Caki2 (cell line): ENCODE results near the gene PLCL1. TPM values are rescaled to one million over a fixed set of nuclear protein-coding genes. Genes with fewer than 3 reads are reported as not detected.
"Not testable (repeated sequence)": the region's sequence is repeated elsewhere in the genome, so short reads cannot be mapped to it uniquely, and the experiment has no call there.

Experiments used
- DNase-seq: peaks from one replicate; pipeline ENCODE4 v3.0.0-alpha.2; 2015; ENCODE audit warnings: low read depth
- in situ Hi-C: cut with HindIII; loops from 2 replicates; pipeline ENCODE4 v1.10.0; 2016; ENCODE audit warnings: low sequenced_read_pairs, low pct_unique_long_range_greater_than_20kb, mixed read lengths
- total RNA-seq: library from RNA; depleted of rRNA; stranded (reverse); fragments of >200 nt; shearing (Covaris generic); gene quantifications from 2 replicates; pipeline ENCODE4 v1.2.3, GENCODE V29; 2014; ENCODE audit warnings: low replicate concordance

Gene PLCL1
- total RNA-seq, 1 experiment from 2014 or later = not detected

DNA sequence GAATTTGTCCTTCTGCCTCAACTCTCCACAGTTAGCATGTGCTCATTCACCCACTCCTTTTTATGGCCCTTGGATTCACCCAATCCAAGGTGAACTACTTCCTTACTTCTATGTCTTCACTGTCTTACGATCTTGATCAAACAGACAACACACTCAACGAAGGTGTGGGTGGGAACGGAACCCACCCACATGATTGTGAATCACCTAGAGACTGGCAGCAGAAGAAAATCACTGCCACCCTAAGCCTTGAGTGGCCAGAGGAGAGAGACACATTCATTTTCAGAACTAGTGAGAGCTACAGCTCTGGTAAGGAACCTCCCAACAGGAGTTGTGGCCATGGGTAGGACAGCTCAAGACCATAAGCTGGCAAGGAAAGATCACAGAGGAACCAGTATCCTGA, 194.3 kb downstream of the PLCL1 start:
- DNase-seq = no peak
- in situ Hi-C loops = no loop called here

DNA sequence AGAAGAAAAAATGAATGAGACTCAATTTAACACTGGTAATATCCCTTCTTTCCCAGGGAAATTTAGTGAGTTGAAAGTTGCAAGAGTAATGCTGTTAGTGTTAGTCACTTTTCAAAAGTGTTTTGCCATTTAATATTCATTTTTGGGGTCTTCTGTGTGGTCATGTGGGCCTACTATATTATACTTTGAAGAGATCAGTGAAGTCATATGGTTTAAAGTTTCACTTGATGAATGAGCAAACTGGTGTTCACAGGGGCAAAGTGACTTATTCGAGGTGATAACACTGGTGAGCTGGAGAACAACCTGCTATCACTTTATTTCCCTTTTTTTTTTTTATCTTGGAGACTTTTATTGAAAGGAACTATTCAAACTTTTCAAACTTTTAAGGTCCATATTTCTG, 196.0 kb downstream of the PLCL1 start:
- DNase-seq = no peak
- in situ Hi-C loops = no loop called here

- DNase-seq = no peak
- in situ Hi-C loops = no loop called here
Observed at GRCh38 chr2:198004173-198004572, 199.8 kb downstream of the PLCL1 start.

GRCh38 chr2:198004921-198005829, 200.8 kb downstream of the PLCL1 start:
- in situ Hi-C loops = no loop called here

DNA sequence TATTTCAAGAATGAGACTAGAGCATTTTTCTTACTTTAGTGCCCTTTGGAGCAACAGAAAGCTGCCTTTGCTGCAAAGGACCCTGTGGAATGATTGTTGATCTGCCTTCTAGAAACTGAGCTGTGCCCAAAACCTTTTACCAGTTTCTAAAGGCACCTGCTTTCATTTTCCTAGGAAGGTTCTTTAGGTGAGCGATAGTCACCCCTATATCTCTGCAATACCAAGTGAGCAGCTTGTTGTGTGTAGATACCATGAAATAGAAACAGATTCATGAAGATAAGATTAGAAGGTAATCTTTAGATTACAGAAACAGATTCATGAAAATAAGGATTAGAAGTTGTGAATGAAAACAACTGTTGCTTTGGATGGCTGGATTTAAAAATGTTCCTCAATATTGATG, 202.3 kb downstream of the PLCL1 start:
- DNase-seq = no peak
- in situ Hi-C loops = no loop called here

More at GRCh38 chr2:198004921-198005829, 200.8 kb downstream of the PLCL1 start:
- no peak for DNase-seq

DNA sequence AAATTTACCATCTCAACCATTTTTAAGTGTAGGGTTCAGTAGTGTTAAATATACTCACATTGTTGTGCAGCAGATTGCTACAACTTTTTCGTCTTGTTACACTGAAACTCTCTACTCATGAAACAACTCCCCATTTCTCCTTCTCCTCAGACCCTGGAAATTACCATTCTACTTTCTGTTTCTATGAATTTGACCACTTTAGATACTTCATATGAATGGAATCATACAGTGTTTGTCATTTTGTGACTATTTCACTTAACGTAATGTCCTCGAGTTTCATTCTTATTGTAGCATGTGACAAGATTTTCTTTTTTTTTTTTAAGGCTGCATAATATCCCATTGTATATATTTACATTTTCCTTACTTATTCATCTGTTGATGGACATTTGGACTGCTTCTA, 203.8 kb downstream of the PLCL1 start:
- in situ Hi-C loops = no loop called here
- DNase-seq = no peak

DNA sequence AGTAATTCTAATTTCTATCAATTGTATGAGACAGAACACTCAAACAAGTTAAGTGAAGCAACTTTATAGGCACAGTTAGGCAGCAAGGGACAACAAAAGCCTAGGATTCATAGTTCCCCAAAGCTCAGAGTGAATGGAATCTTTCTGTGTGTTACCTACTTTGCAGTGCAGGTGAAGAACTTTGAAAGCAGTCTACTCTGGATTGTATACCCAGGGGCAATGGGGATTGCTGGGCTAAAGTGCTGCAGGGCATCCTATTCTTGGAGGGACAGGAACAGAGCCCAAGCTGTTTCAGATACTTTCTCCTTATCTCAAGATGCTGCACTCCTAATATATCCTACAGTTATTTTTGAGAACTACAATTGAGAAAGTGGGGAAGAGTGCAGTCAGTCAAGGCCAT, 207.6 kb downstream of the PLCL1 start:
- no peak for DNase-seq
- in situ Hi-C loops = no loop called here

DNA sequence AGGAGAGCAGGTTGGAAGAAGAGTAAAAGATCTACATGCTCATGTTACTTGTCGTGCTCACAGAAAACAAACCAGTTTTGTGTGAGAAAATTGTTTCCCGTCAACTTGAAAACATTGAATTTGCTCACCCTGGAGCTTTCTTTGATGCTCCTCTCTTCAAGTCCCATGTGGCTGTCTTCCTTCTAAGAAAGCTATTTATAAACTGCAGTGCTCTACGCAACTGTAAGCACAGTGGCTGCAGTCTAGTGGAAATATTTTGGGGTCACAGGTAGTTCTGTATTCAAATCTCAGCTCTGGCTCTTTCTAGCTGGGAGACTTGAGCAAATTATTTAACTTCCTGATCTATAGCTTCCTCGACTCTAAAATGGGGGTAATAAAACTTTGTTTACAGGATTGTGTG, 211.8 kb downstream of the PLCL1 start:
- DNase-seq = no peak
- in situ Hi-C loops = no loop called here

DNA sequence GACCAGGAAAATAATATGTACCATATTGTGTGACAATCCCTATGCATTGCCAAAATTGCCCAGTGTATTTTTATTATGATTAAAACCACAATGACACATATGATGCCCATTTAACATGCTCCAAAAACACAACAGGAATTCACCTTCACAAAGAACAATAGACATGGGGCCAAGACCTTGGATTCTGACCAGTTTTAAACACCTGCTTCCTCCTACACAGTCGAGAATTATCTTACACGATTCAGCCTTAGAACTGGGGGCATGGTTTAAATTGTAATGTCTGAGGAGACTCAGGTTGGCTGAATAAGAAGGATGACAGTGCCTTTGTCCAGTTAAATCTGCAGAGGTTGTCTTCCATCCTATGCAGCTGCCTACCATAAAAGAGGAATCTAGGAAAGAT, 212.7 kb downstream of the PLCL1 start:
- in situ Hi-C loops = no loop called here
- no peak for DNase-seq

- in situ Hi-C loops = no loop called here
- no peak for DNase-seq
Observed at GRCh38 chr2:198028955-198029354, 224.6 kb downstream of the PLCL1 start.

GRCh38 chr2:198029576-198029975, 225.2 kb downstream of the PLCL1 start:
- in situ Hi-C loops, DNase-seq: not testable (repeated sequence)

DNA sequence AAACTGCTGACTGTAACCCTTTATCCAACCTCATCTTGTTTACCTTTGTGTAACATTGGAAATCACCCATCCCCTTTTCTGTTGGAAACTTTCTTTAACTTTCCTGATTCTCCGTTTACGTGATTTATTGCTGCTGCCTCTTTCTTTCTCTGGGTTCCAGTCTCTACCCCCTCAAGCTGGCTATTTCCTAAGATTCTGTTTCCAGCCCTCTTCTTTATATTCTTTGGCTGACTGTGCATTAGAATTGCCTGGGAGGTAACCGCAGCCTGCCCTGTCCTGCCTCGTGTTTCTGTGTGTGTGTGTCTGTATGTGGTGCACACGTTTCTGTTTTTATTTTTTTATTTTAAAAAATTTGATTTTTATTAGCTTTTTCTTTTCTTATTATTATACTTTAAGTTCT, 229.2 kb downstream of the PLCL1 start:
- in situ Hi-C loops = no loop called here
- DNase-seq = no peak

- in situ Hi-C loops = no loop called here
- DNase-seq = no peak
Observed at GRCh38 chr2:198036029-198036879, 231.9 kb downstream of the PLCL1 start.

DNA sequence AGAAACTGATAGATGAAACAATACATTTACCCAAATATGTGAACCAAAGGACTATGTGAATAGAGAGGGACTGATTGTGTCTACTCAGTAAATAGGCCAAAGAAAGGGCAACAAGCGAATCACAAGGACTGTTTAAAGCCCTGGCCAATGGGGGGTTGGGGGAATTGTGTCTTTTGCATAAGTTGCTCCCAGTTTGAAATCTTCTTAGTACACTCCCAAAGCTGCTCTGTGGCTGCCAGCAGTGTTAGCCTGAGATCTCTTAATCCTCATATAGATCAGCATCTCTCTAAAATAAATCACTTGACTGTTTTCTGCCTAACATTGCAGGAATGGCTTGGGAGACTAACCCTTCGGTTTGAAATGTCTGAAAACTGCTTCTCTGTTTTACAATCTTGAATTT, 236.4 kb downstream of the PLCL1 start:
- DNase-seq = no peak
- in situ Hi-C loops = no loop called here

DNA sequence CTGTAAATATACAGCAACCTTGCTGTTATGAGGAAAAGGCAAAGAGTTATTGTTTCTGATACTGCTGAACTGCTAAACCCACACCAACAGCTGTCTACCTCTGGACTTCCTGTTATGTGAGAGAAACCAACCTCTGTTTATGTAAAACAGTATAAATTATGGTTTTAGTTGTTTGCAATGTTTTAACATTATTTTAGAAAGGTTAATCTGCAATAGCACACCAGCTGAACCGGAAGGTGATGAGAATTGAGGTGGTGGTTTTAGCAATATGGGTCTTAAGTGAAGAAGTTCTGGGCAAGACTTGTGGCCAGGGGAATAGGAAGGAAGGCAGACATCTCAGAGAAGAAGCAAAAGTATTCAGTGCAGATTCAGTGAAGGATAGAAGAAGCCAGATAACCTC, 237.8 kb downstream of the PLCL1 start:
- no peak for DNase-seq
- in situ Hi-C loops = no loop called here

GRCh38 chr2:198044777-198045176, 240.4 kb downstream of the PLCL1 start:
- in situ Hi-C loops = no loop called here
- no peak for DNase-seq

DNA sequence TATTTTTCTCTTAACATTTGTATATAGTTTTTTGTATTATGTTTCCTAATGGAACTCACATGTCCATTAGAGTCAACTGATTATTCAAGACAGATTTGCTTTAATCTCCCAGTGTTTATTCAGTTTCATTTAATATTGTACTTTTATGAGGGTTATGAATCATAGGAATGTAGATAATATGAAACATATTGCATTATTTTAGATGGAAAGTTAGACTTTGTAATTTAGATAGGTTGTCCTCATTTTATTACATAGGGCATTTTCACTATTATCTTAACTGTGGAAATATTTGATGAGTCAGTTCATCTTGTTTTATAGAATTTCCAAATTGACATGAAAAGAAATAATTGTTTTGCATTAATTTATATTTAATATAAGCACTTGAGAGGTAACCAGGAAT, 240.8 kb downstream of the PLCL1 start:
- no peak for DNase-seq
- in situ Hi-C loops = no loop called here

- in situ Hi-C loops = no loop called here
- no peak for DNase-seq
Observed at GRCh38 chr2:198052741-198053140, 248.3 kb downstream of the PLCL1 start.

DNA sequence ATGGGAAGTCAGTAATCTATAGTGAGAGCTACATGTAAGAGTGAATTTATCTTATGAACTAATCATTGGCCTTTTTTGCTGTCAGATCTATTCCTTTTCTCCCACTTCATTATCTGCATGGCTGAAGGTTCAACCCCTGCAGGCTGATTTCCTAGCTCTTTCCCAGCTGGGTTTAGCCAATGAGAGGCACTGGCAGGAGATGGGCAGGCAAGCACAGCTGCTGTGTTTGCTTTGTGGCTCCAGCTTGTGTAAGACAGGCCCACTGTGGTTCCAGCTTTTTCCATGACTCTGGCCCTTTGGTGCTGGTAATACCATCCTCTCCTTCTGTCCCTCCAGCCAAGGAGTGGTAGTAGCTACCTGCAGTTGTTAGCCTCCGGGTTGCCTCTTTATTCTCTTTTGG, 248.8 kb downstream of the PLCL1 start:
- no peak for DNase-seq
- in situ Hi-C loops = no loop called here
